Activated CD4-positive, CD25-positive, alpha-beta regulatory T cell treated with anti-CD3 and anti-CD28 coated beads, Interleukin-2, amount 50 U/mL, for 72 hours (primary cell): Measurements from ENCODE around the gene BUB3.

Source experiments
- DNase-seq: peaks from one replicate; pipeline ENCODE4 v3.0.0; 2021

The BUB3 gene, protein sequence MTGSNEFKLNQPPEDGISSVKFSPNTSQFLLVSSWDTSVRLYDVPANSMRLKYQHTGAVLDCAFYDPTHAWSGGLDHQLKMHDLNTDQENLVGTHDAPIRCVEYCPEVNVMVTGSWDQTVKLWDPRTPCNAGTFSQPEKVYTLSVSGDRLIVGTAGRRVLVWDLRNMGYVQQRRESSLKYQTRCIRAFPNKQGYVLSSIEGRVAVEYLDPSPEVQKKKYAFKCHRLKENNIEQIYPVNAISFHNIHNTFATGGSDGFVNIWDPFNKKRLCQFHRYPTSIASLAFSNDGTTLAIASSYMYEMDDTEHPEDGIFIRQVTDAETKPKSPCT

DNA sequence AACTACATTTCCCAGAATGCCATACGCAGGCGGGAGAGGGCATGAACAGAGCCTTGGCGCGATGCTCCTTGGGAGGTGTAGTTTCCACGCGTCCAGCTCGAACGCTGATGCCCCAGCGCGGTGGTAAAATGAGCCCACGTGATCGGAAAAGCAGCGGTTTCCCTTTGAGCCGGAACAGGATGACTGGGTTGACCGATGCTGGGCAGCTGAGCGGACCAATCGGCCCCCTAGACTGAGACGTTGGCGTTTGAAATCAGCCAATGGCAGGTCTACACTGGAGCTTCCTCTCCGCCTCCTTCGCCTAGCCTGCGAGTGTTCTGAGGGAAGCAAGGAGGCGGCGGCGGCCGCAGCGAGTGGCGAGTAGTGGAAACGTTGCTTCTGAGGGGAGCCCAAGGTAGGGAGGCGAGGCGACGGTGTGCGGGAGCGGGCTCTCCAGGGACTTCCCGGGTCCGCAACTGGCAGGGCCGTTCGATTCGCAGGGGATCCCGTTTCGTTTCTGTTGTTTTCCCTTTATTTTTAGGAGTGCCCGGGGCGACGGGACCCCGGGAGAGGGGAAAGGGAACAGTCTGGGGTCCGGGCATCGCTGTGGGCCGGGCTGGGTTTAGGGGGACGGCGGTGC lies at the start of gene BUB3:
BUB3 (plus strand) TSS at position 311 of the 619 bp plus-strand sequence. CDS start 516 bp downstream, outside the sequence.
- DNase-seq = peak; percentile 88

DNA sequence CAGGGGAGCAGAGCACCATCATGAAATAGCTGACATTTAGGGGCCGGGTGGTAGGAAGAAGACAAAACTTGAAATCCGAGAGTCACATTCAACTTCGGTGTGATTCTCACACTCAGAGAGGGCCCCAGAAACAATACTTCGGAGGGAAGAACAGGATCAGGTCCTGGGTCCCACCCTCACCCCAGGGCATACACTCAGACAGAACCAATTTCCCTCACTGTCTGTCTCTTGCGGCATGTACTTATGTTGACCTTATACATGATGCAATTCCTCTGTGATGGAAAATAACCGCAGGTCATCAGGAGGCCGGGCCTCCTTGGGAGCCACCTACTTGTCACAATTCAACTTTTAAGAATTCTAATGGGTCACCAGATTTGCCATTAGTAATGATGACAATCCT lies 44.7 kb upstream of the BUB3 start:
- no peak for DNase-seq

DNA sequence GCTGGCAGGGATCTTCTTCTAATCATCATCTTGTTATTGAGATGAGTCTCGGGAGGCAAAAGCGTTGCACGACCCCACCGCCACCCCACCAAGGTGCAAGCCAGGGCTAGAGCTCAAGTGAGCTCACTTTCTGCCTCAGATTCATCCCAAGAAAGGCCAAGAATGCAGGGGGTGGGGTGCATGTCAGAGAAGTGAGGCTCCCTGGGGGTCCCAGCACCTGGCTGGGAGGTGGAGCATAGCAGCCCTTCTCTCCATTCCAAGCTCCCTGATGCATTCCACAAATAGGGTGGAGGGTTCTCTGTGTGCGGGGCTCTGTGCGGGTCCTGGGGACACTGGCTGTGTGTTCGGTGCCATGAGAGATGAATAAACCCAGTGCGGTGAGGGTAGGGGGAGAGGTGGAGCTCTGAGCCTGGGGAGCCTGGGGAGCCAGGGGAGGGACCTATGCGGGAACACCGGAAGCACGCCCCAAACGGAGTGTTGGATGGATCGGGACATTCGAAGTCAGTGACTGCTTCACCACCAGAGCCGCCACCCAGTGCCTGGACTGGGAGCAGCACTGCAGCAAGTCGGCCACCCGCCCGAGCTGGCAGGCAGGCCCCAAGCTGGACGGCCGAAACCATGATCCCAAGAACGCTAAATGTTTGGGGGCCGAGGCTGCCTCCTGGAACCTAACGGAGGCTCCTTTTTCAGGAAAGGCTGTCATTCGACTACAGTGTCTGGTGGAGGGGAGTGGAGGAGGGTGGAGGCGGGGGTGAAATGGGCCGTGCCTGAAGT lies 36.4 kb upstream of the BUB3 start:
- no peak for DNase-seq

DNA sequence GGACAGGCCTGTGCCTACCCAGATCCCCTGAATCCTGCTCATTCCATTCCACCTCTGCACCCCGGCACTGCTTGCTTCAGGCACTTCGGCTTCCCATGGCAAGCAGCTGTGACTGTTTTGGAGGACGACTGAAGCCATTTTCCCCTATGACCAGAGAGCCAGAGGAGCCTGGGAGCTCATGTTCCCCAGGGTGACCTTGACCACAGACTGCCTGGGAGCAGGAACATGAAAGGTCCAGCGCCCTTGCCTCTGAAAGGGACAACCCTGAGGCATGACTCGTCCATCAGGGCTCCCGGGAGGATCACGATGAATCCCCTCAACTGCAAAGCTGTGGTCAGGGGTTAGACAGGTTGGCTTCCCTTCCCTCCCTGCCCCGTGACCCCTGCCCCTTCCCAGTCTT lies 35.1 kb upstream of the BUB3 start:
- DNase-seq = no peak

DNA sequence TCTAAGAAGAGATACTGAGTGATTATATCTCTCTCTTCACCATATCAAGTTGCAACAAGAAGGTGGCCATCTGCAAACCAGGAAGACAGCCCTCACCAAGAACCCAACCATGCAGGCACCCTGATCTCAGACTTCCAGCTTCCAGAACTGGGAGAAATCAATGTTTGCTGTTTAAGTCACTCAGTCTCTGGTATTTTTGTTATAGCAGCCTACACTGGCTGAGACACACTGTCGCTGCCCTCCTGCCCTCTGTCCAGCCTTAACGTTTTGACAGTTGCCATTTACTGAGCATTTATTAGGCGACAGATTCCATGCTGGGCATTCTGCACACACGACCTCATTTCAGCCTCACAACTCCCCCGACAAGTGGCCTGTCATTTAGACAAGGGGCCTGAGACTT lies 28.0 kb upstream of the BUB3 start:
- DNase-seq = no peak

DNA sequence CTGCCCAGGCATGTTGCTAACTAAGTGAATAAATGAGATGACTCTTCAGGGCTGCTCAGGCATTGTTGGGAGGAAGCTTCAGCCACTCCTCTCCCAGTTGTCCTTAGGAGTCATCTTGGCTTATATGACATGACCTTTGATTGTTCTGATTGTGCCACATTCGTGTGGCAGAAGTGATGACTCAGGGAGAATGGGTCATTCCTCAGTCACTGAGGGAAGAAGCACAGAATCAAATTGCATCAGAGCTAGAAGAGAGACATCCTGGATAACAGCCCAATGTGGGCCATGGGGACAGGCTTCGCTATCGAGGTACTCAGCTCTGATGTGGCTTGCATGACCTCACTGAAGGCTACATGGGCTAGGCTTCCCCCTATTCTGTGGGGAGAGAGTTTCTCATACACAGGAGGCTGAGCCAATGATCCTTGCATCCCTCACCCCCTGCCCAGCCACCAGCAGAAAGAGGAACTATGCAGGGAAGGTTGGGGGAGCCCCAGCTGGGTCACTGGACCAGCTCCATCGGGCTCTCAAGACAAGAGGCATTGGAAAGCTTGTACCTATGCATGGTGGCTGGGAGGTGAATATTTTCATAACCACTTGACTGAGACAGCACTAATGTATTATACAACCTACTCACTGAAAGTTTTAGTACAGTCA lies 24.5 kb upstream of the BUB3 start:
- no peak for DNase-seq

DNA sequence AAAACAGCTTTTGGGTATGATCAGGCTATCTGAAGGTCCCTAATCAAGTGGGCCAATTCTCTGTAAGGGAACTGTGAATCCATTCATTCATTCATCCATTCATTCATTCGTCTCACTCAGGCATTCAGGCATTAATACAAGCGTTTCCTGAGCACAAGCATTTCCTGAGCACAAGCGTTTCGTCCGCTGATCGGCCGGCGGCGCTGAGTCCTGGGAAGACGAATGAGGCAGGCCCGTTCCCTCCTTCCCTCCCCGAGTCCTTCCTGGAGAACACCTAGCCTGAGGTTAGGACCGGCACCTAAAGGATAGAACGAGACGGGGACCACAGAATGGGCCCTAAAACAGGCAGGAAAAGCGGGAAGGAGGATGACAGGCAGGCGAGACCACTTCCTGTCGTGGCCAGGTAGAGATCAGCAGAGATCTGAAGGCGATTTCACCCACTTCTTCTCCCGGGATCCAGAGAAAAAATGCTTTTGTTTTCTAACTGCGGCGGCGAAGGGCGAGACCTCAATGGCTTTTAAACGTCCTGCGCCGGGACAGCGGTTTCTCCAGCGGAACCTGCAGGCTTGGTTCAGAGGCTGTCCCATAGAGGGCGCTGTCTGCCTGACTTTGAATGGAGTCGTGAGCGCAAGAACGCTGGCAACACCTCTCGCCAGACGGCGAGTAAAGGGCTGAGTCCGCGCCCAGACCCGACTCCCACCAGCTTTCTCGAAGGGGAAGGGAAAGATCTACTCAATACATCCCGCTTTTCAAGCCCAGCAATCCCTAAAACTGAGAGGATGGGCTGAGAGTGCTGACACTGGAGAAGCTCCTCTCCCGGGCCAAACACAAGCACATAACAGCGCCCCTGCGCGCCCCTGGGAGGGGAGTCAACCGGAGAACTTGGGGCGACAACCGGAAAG lies 21.4 kb upstream of the BUB3 start:
- DNase-seq = peak; percentile 85

DNA sequence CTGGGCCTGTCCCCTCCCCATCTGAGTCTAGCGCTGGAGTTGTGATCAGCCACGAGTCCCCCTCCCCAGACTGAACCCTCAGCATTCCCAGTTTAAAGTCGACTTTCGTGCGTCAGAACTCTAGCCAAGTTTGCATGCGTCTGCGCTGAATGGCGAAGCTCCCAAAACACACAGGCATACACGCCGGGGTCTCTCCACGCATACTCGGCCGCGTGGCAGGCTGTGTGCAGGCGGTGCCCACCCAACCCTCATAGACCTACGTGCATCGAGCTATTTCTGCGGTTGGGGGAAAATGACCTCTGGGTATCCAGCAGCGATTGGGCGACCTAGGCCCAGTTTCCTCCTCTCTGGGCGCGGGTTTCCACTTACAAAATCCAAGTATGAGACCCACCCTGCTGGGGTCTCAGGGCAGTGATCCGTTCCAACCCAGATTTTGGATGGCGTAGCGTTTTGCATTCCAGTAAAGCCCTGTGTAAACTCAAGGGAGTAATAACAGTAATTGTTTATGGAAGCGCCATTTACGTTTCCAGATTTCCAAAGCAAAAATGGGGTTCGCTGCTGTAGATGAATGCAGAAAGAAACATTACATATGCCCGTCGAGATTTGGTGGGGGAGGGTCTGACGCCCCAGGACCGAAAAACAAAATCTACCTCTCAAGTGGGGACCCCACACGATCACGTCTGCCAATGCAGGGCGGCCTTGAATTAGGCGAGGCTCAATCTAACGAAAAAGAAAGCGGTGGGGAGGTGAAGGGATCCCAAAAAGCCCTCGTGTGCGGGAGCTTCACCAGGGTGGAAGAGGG lies 20.5 kb upstream of the BUB3 start:
- no peak for DNase-seq

DNA sequence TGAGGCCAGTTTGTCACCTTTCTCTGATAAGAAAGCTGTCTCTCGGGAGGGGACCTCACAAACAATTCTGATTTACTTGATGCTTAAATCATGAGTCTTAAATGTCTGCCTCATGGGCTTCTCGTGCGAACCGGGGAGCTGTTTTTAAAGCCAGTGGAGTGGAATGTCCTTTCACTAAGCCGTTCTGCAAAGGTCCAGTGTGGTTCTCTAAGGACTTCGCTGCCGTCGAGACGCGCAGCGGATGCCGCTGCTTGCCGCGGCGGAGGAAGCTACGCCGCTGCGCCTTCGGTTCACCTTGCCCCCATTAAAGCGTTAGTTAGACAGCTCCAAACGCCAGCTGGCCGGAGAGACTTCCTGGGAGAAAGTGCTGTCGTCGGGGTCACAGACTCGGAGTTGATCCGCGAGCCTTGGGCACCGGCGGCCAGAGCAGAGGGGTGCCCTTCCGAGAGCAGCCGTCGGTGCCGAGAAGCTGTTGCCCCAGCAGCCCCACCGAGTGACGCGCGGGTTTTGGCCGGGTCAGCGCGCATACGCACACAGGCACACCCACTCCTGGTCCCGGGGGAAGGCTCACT lies 19.8 kb upstream of the BUB3 start:
- no peak for DNase-seq

DNA sequence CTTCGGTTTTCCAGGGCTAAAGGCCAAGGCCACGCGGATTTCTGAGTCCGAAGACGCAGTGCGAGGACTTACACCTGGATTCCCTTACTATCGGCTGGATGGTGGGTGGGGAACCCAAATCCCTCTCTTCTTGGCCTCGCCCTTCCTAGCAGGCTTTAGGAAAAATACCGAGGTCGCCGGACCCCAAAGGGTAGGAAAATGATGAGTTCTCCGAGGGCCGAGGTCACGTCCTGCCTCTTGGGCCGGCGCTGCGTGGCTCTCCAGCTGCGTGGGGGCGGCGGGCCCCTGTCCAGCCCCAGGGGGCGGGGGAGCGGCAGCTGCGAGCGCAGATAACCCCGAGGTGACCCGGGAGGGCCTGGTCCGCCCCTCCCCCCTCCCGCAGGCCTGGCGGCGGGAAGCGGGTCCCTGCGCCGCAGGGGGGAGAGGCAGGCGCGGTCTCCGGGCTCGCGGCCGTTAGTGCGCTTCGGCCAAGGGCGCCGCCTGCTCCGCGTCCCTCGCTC lies 19.2 kb upstream of the BUB3 start:
- no peak for DNase-seq

DNA sequence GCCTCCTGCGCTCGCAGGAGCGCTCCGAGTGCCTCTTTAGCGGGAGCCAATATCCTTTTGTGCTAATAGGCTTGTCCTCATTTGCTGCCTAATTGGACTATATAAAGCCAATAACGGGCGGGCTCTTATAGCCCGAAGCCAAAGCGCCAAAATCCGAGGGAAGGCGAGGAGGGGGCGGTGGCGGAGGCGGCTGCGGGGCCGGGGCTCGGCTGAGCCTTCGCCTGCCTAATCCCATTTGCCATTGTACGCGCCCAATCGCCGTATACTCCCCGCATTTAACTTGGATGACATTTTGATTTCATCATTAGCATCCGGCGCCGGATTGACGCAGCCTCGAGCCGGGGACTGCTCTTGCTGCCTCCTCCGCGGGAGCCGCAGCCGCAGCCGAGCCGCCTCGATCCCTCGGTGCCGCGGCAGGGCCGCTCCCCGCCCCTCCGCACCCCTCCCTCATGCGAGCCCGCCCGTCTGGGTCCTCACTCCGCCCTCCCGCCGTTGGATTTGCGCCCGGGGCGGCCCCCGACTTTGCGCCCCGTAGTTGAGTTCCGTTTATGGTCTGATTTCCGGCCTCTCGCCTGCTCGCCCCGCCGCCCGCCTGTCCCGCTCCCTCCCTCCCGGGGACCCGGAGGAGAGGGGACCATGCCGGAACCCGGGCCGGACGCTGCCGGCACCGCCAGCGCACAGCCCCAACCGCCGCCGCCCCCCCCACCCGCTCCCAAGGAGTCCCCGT lies 18.6 kb upstream of the BUB3 start, which contains the start of gene HMX3:
HMX3 (plus strand) TSS at position 556 of the 727 bp plus-strand sequence; CDS start at position 637, 81 bp downstream.
- DNase-seq = no peak

DNA sequence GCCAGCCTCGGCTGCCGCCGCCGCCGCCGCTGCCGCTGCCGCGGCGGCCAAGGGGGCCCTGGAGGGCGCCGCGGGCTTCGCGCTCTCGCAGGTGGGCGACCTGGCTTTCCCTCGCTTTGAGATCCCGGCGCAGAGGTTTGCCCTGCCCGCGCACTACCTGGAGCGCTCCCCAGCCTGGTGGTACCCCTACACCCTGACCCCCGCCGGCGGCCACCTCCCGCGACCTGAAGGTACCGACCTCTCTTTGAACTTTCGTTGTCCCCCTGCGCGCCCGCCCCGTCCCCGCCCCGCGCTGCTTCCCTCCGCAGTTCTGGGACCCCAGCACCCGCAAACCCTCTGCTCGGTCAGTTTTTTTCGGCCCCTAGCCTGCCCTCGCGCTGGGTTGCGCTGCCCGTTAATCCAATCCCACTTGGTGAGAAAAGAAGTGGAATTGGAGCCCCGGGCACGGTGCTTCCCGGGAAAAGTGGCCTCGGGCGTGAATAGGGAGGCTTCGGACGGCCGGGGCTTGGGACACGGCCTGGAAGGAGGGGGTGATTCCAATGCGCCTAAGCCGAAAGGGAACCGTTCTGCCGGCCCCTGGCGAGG lies 17.9 kb upstream of the BUB3 start:
- no peak for DNase-seq

DNA sequence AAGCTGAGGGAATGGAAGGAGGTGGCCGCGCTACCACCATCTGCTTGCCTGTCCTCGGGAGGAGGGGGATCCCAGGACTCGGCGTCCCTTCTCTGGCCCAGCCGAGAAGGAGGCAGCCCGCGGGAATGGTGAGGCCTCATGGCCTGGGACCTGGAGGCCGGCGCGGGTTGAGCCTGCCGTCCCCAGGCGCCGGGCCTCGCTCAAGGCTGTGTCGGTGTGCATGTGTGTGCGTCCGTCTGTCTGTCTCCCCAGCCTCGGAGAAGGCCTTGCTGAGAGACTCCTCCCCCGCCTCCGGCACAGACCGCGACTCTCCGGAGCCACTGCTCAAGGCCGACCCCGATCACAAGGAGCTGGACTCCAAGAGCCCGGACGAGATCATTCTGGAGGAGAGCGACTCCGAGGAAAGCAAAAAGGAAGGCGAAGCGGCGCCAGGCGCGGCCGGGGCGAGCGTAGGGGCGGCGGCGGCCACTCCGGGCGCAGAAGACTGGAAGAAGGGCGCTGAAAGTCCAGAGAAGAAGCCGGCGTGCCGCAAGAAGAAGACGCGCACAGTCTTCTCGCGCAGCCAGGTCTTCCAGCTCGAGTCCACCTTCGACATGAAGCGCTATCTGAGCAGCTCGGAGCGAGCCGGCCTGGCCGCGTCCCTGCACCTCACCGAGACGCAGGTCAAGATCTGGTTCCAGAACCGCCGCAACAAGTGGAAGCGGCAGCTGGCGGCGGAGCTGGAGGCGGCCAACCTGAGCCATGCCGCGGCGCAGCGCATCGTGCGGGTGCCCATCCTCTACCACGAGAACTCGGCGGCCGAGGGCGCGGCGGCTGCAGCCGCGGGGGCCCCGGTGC lies 17.2 kb upstream of the BUB3 start:
- no peak for DNase-seq

DNA sequence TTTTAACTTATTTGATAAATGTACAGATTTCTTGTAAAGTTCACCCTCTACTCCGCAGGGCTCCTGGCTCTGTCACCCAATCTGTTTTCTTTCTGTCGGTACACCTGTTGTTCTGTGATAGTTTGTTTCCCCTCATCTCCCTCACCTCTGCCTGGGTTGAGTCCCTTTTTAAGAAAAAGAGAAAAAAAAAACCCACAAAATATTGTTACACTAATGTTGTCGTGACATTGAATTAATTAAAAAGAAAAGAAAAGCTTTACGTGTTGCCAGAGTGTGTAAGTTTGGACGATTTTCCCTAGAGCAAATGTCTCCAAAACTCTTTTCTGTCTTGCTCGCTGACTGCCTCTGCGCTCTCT lies 15.1 kb upstream of the BUB3 start:
- no peak for DNase-seq

DNA sequence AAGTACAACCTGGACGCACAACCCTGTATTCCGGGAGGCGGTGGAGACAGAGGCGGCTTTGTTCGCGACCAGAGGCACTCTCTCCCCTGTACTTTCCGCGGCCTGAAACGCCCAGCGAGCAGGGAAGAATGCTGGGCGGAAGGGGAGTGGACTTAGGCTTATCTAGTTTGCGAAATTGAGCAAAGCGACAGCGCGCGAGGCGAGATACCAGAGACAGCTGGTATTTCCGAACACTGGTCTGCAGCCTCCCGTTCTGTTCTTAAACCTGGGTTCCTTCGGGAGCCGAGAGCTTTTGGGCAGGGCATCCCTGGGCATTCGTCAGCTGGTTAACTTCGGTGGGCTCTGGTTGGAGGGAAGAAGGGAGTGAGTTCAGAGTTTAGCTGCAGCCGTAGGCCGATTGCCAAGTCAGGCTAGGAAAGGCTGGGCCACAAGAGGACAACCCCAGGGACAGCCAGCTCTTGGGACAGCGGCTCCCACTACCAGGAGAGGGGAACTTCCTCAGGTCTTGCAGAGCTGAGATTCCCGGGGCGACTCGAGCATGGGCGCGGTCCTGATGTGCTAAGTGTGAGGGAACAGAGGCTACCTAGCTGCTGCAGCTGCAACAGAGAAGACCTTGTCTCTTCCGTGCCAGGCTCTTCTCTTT lies 14.6 kb upstream of the BUB3 start:
- no peak for DNase-seq

DNA sequence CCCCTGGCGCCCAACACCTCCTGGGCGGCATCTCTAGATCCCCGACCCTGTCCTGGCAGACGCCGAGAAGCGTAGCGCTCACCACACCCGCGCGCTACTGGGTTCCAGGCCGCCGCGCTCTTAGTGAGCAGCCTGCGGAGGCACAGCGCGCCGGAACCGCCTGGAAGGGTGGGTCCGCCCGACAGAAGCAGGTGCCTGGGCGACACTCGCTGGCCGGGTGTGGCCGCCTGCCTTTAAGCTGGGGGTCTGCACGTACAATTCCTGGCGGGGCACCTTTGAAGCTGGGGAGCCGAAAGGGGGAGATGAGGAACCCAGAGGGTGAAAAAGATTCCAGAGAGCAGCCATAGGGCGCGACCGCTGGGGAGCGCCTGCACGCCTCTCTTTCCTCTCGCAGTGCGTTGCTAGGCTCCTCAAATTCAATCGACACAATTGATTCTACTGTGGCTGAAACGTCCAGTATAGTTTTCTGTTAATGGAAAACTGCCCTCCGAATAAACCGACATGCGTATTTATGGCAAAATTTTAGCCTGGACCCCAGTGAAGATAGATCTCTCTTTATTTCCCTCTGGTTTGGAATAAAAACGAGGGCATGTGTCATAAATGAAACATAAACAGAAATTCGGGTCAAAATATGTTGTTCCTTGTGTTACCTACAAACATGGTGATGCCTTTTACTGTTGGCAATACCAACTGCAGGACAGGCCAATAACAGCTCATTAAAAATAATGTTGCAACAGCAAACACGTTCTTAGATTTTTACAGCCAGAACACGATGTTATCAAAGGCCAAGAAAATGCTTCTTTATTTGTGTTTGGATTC lies 13.8 kb upstream of the BUB3 start:
- no peak for DNase-seq

DNA sequence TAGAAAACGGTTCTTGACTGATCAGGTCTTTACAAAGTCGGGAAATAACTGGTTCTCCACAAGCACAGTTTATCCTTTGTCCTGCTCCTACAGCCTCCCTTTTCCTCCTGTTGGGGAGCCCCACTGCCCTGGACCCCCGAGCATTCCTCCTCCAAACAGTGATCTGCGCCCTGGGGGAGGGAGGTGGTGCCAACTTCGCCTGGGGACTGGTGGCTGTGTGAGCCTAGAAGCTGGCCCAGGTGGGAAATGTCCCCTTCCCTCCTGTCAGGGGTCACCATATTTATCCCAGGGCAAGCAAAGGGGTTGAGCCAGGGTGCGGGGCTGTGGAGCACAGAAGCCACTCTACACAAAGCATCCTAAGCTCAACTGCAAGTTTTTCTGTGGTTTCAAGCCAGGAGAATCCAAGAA lies 13.2 kb upstream of the BUB3 start:
- no peak for DNase-seq
